Renal pelvis (tissue), 4 donors: ENCODE results near the gene P4HA2. TPM values are rescaled to one million over a fixed set of nuclear protein-coding genes. Genes with fewer than 3 reads are reported as not detected.

Experiments
- DNase-seq: peaks from one replicate; pipeline ENCODE4 v3.0.0-alpha.2; 2013
- polyA plus RNA-seq, 3 donors: library from polyadenylated mRNA; unstranded; fragments of 120-200 nt; gene quantifications; one replicate each; pipeline ENCODE4 v1.2.1, GENCODE V29; 2013; ENCODE audit not compliant: insufficient read length in 3 of 3

Gene P4HA2
- polyA plus RNA-seq, 3 donors: 32.5 to 47.3 (median 33.4) TPM

- DNase-seq: no peak
These were observed 26.0 kb upstream of the P4HA2 start for GRCh38 chr5:132253452-132254320.

GRCh38 chr5:132253008-132253441, 25.4 kb upstream of the P4HA2 start:
- no peak for DNase-seq

- DNase-seq: no peak
These were observed 23.6 kb upstream of the P4HA2 start for GRCh38 chr5:132251220-132251725.

DNA sequence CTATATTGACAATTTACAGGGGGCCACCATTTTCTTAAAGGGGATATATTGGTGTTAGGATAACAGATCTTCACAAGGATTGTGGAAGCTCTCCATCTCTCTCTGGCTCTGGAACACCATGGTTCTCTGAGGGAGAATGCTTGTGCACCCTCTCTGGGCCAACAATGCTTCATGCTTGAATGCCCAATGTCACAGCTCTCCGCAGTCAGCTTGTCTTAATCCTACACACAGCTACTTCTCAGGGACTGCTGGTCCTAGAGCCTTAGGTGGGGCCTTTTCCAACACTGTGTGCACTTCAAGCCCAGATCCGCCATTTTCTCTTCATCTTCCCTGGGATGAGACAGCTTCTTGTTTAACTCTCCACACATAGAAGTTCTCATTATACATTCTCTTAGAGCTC, 22.9 kb upstream of the P4HA2 start:
- no peak for DNase-seq

- DNase-seq: no peak
These were observed 19.2 kb upstream of the P4HA2 start for GRCh38 chr5:132246806-132247205.

DNA sequence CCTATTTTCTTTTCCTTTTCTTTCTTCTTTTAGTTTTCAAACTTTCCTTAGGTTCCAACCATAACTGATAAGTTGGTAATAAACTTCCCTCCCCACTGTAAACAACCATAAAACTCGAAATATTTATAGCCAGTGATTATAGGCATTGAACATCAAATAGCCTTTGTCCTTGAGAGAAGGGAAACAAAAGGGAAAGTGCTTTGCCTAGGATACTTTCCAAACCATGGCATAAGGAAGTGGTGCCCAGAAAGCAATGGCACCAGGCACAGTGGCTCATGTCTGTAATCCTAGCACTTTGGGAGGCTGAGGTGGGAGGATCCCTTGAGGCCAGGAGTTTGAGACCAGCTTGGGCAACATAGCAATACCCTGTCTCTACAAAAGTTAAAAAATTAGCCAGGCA, 17.9 kb upstream of the P4HA2 start:
- no peak for DNase-seq

- DNase-seq: no peak
These were observed 15.8 kb upstream of the P4HA2 start for GRCh38 chr5:132243366-132243977.

GRCh38 chr5:132239776-132240175, 12.1 kb upstream of the P4HA2 start:
- no peak for DNase-seq

DNA sequence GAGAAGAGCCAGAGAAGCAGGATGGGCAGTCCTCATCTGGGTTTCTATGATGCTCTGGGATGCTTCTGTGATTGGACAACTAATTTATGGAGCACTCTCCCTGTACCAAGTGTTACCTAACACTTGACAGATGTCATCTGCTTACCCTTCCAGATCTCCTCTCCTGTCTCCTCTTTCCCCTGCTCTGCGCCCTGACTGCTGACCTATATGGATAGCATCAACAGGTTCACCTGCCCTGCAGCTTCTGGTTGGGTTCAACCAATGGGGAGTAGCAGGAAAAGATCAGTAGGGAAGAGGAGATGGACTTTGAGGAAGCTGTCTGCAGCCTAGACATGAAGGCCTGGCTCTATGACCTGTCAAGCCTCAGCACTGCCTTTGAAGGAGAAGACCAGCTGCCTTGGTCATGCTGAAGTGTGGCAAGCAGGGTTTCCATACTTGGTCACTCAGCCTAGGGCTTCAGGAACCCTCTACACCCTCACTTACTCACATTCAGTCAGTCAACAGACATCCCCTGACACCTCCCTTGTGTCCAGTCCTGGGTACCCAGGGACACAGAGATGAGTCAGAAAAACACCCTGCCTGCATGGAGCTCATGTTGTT, 11.3 kb upstream of the P4HA2 start:
- DNase-seq: no peak

GRCh38 chr5:132238169-132238744, 10.6 kb upstream of the P4HA2 start:
- no peak for DNase-seq

DNA sequence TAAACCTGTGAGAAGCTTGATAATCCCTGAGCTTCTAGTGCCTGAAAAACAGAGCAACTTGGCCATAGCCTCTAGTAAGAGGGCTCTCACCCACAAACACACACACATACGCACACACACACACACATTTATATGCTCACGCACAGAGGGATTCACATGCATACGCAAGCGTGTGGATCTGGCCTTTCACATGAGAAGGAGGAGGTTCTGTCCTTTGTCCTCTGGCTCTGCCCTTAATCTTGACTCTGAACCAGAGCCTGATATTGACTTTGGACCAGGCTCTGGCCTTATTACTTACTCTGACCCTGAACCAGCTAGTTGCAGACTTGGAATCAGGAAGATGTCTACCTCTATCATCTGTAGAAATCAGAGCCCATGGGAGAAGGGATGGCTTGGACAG, 10.0 kb upstream of the P4HA2 start:
- DNase-seq: no peak

DNA sequence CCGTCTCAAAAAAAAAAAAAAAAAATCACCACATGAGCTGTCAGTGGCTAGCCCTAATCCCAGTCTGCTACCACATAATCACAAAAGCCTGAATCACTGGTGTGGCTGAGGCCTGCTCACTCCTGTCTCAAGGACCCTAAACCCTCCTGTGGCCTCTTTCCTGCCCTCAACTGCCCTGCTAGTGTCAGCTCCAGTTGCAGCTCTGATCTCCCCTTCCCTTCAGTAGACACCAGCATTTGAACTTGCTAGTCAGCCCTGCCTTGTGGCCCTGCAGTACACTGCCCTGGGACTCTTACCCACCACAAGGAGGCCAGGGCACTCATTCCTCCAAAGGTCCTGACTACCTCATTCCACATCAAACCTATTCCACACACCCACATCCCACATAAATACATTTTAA, 9.5 kb upstream of the P4HA2 start:
- no peak for DNase-seq

DNA sequence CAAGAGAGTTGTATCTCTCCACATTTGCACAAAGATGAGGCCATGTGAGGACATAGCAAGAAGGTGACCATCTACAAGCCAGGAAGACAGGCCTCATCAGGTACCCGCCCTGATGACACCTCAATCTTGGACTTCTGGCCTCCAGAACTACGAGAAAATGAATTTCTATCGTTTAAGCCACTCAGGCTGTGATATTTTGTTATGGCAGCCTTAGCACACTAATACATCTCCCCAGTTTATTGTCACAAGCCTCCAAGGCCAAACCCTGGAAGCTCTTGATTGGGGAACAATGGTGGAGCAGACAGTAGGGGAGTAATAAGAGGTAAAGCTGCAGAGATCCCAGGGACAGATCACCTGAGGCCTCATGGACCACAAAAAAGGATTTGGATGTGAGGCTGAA, 7.7 kb upstream of the P4HA2 start:
- no peak for DNase-seq

- DNase-seq: no peak
These were observed 7.0 kb upstream of the P4HA2 start for GRCh38 chr5:132234684-132235062.

DNA sequence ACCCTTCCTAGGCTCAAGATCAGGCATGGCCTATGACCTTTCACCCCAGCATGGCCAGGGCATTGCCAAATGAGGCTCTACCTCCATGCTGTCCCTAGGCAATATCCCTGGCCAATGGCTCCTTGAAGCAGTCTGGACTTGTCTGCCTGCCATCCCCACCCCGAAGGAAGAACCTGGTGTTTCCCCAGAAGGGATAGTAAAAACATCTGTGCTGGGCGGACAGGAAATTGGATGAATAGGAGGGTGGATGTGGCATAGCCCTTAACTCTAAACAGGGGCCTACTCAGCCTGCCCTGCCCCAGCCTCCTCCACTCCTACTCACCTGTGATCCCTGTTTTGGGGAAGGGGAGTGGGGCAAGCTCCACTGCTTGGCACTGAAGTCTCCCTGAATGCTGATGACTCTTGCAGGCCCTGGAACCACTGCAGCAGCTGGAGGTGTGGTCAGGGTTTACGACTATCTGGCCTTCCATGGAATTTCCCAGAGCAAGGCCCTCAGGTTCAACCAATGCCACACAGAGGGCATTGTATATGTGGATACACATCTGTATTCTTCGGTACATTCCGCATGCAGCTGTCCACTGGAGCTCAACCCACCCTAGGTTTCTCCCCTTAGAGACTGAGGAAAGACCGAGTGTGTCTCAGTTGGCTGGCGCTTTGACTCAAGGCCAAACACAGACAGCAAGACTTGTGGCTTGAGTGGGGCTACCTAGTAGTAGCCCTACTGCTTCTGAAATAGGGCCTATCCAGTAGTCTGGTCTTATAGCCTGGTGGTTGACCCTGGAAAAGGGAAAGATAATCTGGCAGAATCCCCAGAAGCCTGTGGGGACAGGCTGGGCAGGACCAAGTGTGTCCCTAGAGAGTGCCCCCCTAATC, 6.4 kb upstream of the P4HA2 start:
- DNase-seq: no peak

- no peak for DNase-seq
These were observed 5.4 kb upstream of the P4HA2 start for GRCh38 chr5:132233081-132233480.

DNA sequence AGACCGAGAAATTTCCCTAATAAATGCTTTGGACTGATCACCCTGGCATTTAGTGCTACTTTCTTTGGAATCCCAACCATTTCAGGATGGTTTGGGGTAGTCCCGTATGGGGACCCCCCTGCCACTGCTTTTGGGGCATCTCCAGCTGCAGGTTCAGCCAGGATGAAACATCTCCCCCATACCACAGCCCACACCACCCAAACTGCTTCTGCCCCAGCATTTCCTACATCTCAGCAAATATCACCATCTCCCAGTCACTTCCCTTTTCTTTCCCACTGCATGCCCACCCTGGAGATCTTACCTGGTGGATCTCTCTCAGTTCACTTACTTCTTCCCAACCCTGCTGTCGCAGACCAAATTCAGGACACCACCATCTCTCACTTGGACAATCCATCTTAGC, 4.8 kb upstream of the P4HA2 start:
- DNase-seq: no peak

- no peak for DNase-seq
These were observed 3.2 kb upstream of the P4HA2 start for GRCh38 chr5:132230871-132231270.

GRCh38 chr5:132229236-132229635, 1.6 kb upstream of the P4HA2 start:
- no peak for DNase-seq

DNA sequence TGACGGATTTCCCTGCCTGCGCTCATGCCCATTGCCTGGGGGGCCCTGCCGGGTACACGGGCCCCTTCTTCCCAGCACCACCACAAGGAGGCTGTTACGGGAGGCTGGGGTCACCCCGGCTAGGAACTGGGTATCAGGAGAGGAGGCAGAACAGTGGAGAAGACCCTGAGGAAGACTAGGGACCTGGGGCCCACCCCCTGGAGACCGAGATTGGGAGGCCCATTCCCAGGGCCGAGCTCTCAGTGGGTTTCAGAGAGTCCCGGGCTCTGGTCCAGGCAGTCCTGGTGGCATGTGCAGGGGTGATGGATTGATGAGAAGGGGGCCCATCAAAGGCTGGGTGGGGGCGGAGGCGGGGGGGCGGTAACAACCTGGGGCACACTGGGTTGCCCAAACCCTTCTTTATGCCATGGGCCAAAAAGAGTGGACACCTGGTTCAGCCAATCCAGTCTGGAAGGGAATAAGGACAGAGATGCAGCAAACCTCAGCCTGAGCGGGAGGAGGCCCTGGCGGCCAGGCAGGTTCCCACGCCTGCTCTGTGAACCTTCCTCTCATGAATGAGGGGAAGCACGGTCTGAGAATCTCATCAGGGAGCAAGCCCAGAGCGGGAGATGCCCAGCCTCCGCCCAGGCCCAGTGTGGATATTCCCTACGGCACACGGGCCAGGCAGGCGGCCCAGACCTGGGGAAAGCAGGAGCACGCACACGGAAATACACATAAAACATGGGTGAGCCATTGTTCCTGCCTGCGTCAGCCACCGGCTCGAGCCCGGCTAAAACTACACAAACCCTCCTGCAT, 785 bp upstream of the P4HA2 start:
- no peak for DNase-seq

DNA sequence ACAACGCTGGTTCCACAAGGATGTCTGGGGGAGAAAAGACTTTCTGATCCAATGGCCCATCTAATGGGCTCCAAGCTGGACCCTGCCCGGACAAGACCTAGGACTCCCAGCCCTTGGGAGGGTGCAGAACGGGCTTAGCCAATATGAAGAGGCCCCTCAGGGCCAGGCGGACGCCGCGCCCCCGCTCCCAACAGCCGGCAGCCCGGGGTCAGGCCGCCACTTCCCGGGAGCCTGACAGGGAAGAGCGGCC, 493 bp downstream of the P4HA2 start:
- DNase-seq: no peak
